HCT116 (cell line): ENCODE results near the gene PINK1. TPM values are rescaled to one million over a fixed set of nuclear protein-coding genes. Genes with fewer than 3 reads are reported as not detected.

Experiments used
- ATAC-seq: fragments of 200-7000 bp; cut with Tn5 transposase; 2 replicates; pipeline ENCODE4 v1.9.1; 2020; ENCODE audit warnings: mild to moderate bottlenecking, moderate library complexity
- BruUV-seq: library from RNA; stranded (reverse); fragments of 400-500 nt; replicated peaks from 2 replicates; lab custom pipeline; 2021; lab: Mats Ljungman, UMichigan
- CTCF ChIA-PET: fragments of 300-600 bp; sonication (Branson Sonifier 250); formaldehyde crosslinking; loops from one replicate; lab custom pipeline; 2021; ENCODE audit warnings: antibody characterized with exemption; lab: Charles Lee
- POLR2A ChIA-PET: fragments of 300-600, 350-600 bp; sonication (Branson Sonifier 250); formaldehyde crosslinking; loops from one replicate; lab custom pipeline; 2021; ENCODE audit warnings: antibody characterized with exemption; lab: Charles Lee
- RAD21 ChIA-PET, 2 experiments: fragments of 300-600 bp; sonication (Branson Sonifier 250); formaldehyde crosslinking; loops; one replicate each; lab custom pipeline; 2023; ENCODE audit warnings: low total read pairs in 2 of 2; ENCODE audit not compliant: uncharacterized antibody in 2 of 2, unreplicated experiment in 2 of 2, low non-redundant PET in 1 of 2; lab: Charles Lee
- DNase-seq: peaks from one replicate; pipeline ENCODE4 v3.0.0-alpha.2; 2010; ENCODE audit warnings: low read depth, low spot score
- H2AFZ ChIP-seq: fragments of 200-600 bp; shearing (Covaris generic), sonication (generic); 2 replicates; pipeline ENCODE4 v1.6.1; 2017; ENCODE audit warnings: low read depth, mixed run types, mixed read lengths, antibody characterized with exemption, low read length; ENCODE audit not compliant: poor library complexity, severe bottlenecking
- H3K27ac ChIP-seq: 2 replicates; pipeline ENCODE4 v1.5.1; 2012; ENCODE audit warnings: low read depth, low read length
- H3K27me3 ChIP-seq: fragments of 200-600 bp; sonication (generic); 2 replicates; pipeline ENCODE4 v1.6.1; 2016; ENCODE audit warnings: mixed run types, low read length, mixed read lengths; ENCODE audit not compliant: insufficient read depth
- H3K36me3 ChIP-seq, 2 experiments: fragments of 200-500 bp in 1 of 2; fragments of 200-600 bp in 1 of 2; sonication (Bioruptor generic) in 1 of 2; sonication (generic) in 1 of 2; 2 replicates each; pipeline versions ENCODE4 v1.5.1 to v1.6.1; 2014 to 2016; ENCODE audit warnings: low read length in 2 of 2, inconsistent platforms in 1 of 2, mixed read lengths in 1 of 2, mixed run types in 1 of 2; ENCODE audit not compliant: insufficient read depth in 2 of 2, control insufficient read depth in 1 of 2
- H3K4me1 ChIP-seq, 2 experiments: fragments of 200-600 bp in 1 of 2; sonication (generic) in 1 of 2; 2 replicates each; pipeline versions ENCODE4 v1.5.1 to v1.6.1; 2012 to 2017; ENCODE audit warnings: low read length in 2 of 2, inconsistent platforms in 1 of 2, mild to moderate bottlenecking in 1 of 2, mixed read lengths in 1 of 2, mixed run types in 1 of 2, moderate library complexity in 1 of 2; ENCODE audit not compliant: insufficient read depth in 2 of 2, control insufficient read depth in 1 of 2
- H3K4me2 ChIP-seq: fragments of 200-600 bp; sonication (generic); 2 replicates; pipeline ENCODE4 v1.6.1; 2017; ENCODE audit warnings: mixed run types, low read length, mixed read lengths
- H3K4me3 ChIP-seq, 2 experiments: fragments of 200-600 bp in 1 of 2; sonication (generic) in 1 of 2; replicated peaks in 1 of 2; 2 replicates each; pipeline ENCODE4 v1.5.1; 2011 to 2016; ENCODE audit warnings: low read length in 2 of 2, control low read depth in 1 of 2, low read depth in 1 of 2, mild to moderate bottlenecking in 1 of 2, mixed read lengths in 1 of 2, mixed run types in 1 of 2
- H3K79me2 ChIP-seq: fragments of 200-600 bp; sonication (generic); 2 replicates; pipeline ENCODE4 v1.6.1; 2017; ENCODE audit warnings: mild to moderate bottlenecking, mixed run types, low read length, moderate library complexity, mixed read lengths; ENCODE audit not compliant: insufficient read depth
- H3K9ac ChIP-seq: fragments of 200-600 bp; sonication (generic); 2 replicates; pipeline ENCODE4 v1.6.1; 2016; ENCODE audit warnings: low read length, mixed read lengths
- H3K9me2 ChIP-seq: fragments of 200-600 bp; sonication (generic), shearing (Covaris generic); 2 replicates; pipeline ENCODE4 v1.6.1; 2017; ENCODE audit warnings: mixed run types, mild to moderate bottlenecking, moderate library complexity; ENCODE audit not compliant: insufficient read depth
- H3K9me3 ChIP-seq, 2 experiments: fragments of 200-500 bp in 1 of 2; fragments of 200-600 bp in 1 of 2; sonication (Bioruptor generic) in 1 of 2; sonication (generic) in 1 of 2; 2 replicates each; pipeline ENCODE4 v1.6.1; 2014 to 2017; ENCODE audit warnings: low read length in 2 of 2, mixed read lengths in 2 of 2, inconsistent platforms in 1 of 2, low read depth in 1 of 2, mild to moderate bottlenecking in 1 of 2, mixed run types in 1 of 2, moderate library complexity in 1 of 2; ENCODE audit not compliant: control insufficient read depth in 1 of 2, insufficient read depth in 1 of 2
- H4K20me1 ChIP-seq: fragments of 200-600 bp; sonication (generic), shearing (Covaris generic); 2 replicates; pipeline ENCODE4 v1.6.1; 2017; ENCODE audit warnings: mixed run types, mild to moderate bottlenecking, moderate library complexity; ENCODE audit not compliant: insufficient read depth
- CBX3 ChIP-seq: IDR thresholded peaks from 2 replicates; pipeline ENCODE4 v1.6.1; 2012; ENCODE audit warnings: low read depth
- CEBPB ChIP-seq: IDR thresholded peaks from 2 replicates; pipeline ENCODE4 v1.6.1; 2012; ENCODE audit warnings: low read depth
- EZH2 ChIP-seq: fragments of 200-600 bp; sonication (generic); IDR thresholded peaks from 2 replicates; pipeline ENCODE4 v1.6.1; 2017; ENCODE audit warnings: antibody characterized with exemption, mixed run types
- EZH2phosphoT487 ChIP-seq: fragments of 200-600 bp; IDR thresholded peaks from 2 replicates; pipeline ENCODE4 v1.6.1; 2018; ENCODE audit warnings: antibody characterized with exemption, borderline replicate concordance
- FOSL1 ChIP-seq: IDR thresholded peaks from 2 replicates; pipeline ENCODE4 v1.6.1; 2012; ENCODE audit warnings: low read depth
- JUND ChIP-seq: IDR thresholded peaks from 2 replicates; pipeline ENCODE4 v1.6.1; 2012
- POLR2A ChIP-seq: IDR thresholded peaks from 2 replicates; pipeline ENCODE4 v1.7.0; 2011; ENCODE audit warnings: borderline replicate concordance; ENCODE audit not compliant: insufficient read depth, insufficient read length; ENCODE audit errors: extremely low read depth
- RAD21 ChIP-seq: IDR thresholded peaks from 2 replicates; pipeline ENCODE4 v1.6.1; 2012; ENCODE audit warnings: low read depth, mild to moderate bottlenecking
- SIN3A ChIP-seq: IDR thresholded peaks from 2 replicates; pipeline ENCODE4 v1.6.1; 2012; ENCODE audit warnings: low read depth
- SRF ChIP-seq: IDR thresholded peaks from 2 replicates; pipeline ENCODE4 v1.6.1; 2012; ENCODE audit warnings: low read depth
- YY1 ChIP-seq: IDR thresholded peaks from 2 replicates; pipeline ENCODE4 v1.6.1; 2011; ENCODE audit warnings: low read length, low read depth, moderate library complexity, mild to moderate bottlenecking; ENCODE audit not compliant: insufficient replicate concordance; ENCODE audit errors: extremely low read depth
- ZFX ChIP-seq: fragments of 450-650 bp; IDR thresholded peaks from 2 replicates; pipeline ENCODE4 v1.6.1; 2017
- ZNF274 ChIP-seq: fragments of 200-500 bp; sonication (Bioruptor generic); IDR thresholded peaks from 2 replicates; pipeline ENCODE4 v1.6.1; 2014; ENCODE audit warnings: mild to moderate bottlenecking, low read depth, low read length, inconsistent platforms
- intact Hi-C: fragments of 100-400 bp; cut with micrococcal nuclease; formaldehyde crosslinking; loops from 2 replicates; pipeline ENCODE4 v1.10.0; 2022
- total RNA-seq: library from RNA; stranded (reverse); gene quantifications from one replicate; pipeline ENCODE4 v1.2.1, GENCODE V29; 2021; ENCODE audit not compliant: unreplicated experiment
- TF ChIP-seq, protein P1 (sequence below): IDR thresholded peaks from 2 replicates; pipeline ENCODE4 v1.6.1; 2012
- TF ChIP-seq, protein P2 (sequence below): IDR thresholded peaks from 2 replicates; pipeline ENCODE4 v1.6.1; 2011; ENCODE audit warnings: mild to moderate bottlenecking, low read length, moderate library complexity; ENCODE audit not compliant: insufficient replicate concordance; ENCODE audit errors: extremely low read depth

PINK1 gene
- total RNA-seq, 1 experiment from 2014 or later, result 29.4 TPM

DNA sequence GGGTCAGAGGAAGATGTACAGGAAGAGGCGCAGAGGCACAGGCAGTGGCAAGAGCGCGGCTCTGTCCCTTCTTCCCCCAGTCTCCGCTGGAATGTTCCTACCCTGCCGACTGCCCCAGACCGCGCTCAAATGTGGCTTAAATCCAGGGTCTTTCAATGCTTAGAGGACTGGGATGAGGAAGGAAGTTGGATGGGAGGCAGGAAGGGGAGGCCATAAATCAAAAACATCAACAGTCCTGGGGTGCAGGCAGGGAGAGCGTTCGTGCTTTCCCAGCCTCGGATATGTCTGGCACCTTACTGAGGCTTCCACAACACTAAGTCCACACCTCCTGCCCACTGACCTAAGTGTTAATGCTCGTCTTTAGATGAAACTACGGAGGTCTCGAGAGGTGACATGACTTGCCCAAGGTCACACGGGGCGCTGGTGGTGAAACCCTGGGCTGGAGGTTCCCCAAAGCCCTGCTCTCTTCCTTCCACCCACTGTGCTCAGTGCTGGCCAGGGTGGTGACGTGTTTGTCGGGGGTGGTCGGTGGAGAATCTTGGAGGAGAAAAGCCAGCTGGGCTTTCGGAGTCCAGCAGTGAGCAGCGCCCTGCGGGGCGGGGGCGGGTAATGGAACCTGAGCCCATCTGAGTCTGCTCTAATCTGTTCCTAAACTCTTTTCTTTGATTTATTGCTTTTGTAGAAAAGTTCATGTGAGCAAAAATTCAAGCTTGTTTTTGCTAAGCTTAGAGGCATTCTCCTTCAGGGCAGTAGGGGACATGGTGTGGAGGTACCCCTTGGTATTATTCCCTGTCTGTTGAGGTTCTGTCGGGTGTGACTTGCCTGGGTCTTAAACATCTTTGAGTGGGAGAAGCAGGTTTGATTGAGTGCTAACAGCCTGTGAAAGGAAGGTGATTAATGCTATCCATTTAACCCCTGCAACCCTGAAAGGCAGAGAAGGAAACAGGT lies 43.7 kb upstream of the PINK1 start:
- Histone ChIP-seq H3K4me2 (peak overlapping the region; percentile 99), H3K36me3 (no peaks in the 10 kb centered on the region), H3K4me1 (peaks cover 23 to 45% of the 10 kb centered on the region in 2 experiments), H2AFZ (peak overlapping the region; percentile 86), H3K9ac (peak overlapping the region; percentile 77), H3K4me3 (peak overlapping the region; percentile 68 to 71), H3K27me3 (no peaks in the 10 kb centered on the region), H4K20me1 (no peaks in the 10 kb centered on the region), H3K9me2 (no peaks in the 10 kb centered on the region), H3K27ac (peak overlapping the region; percentile 38; the same call in 1 of the 2 replicates), H3K79me2 (no peaks in the 10 kb centered on the region), H3K9me3 (no peaks in the 10 kb centered on the region)
- RAD21 ChIA-PET, result interaction anchor here (0.7 to 1.4 kb wide), 2 partner anchors 14 kb away, joined by 3 to 5 read pairs; no protein-coding TSS in a partner anchor
- DNase-seq (no peak), ATAC-seq (peak; percentile 23)
- CTCF ChIA-PET, result interaction anchor here (1.4 to 2.9 kb wide), 5 partner anchors 14 to 66 kb away, joined by 4 to 21 read pairs (median 8); partner anchors contain the start of gene PINK1
- POLR2A ChIA-PET, result interaction anchor here (0.7 to 1.2 kb wide), 5 partner anchors 10 to 30 kb away, joined by 3 to 6 read pairs (median 4); no protein-coding TSS in a partner anchor
- no TSS peak for BruUV-seq
- intact Hi-C loops, result no loop called here
- TF ChIP-seq EZH2phosphoT487, result no peak
- no peak for TF ChIP-seq JUND
- TF ChIP-seq ZNF274, result no peak
- TF ChIP-seq EZH2, result no peak
- TF ChIP-seq FOSL1, result no peak
- TF ChIP-seq ZFX, result no peak
- TF ChIP-seq CBX3, result no peak
- no peak for TF ChIP-seq SIN3A
- TF ChIP-seq, protein P1, sequence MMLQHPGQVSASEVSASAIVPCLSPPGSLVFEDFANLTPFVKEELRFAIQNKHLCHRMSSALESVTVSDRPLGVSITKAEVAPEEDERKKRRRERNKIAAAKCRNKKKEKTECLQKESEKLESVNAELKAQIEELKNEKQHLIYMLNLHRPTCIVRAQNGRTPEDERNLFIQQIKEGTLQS, result no peak
- TF ChIP-seq RAD21, result no peak
- TF ChIP-seq, protein P2, sequence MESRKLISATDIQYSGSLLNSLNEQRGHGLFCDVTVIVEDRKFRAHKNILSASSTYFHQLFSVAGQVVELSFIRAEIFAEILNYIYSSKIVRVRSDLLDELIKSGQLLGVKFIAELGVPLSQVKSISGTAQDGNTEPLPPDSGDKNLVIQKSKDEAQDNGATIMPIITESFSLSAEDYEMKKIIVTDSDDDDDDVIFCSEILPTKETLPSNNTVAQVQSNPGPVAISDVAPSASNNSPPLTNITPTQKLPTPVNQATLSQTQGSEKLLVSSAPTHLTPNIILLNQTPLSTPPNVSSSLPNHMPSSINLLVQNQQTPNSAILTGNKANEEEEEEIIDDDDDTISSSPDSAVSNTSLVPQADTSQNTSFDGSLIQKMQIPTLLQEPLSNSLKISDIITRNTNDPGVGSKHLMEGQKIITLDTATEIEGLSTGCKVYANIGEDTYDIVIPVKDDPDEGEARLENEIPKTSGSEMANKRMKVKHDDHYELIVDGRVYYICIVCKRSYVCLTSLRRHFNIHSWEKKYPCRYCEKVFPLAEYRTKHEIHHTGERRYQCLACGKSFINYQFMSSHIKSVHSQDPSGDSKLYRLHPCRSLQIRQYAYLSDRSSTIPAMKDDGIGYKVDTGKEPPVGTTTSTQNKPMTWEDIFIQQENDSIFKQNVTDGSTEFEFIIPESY, result no peak
- no peak for TF ChIP-seq SRF
- no peak for TF ChIP-seq YY1
- no peak for TF ChIP-seq CEBPB
- no peak for TF ChIP-seq POLR2A
